Measurements from ENCODE around the gene JARID2. TPM values are rescaled to one million over a fixed set of nuclear protein-coding genes. Genes with fewer than 3 reads are reported as not detected.

The JARID2 gene
- total and polyA plus RNA-seq, 2 of the 4 experiments (the other 2 are of a cell fraction), result 9.6 to 12.9 TPM

- Histone ChIP-seq H3K4me2 (ENCODE audit: low read depth, low read length) (no peak overlapping the region), H3K4me3 (ENCODE audit: insufficient read depth, low read depth, low read length) (no peak overlapping the region)
These were observed 129.9 kb downstream of the JARID2 start for GRCh38 chr6:15375638-15376290.

More at GRCh38 chr6:15375638-15376290, 129.9 kb downstream of the JARID2 start:
- H2BK5ac ChIP-seq (ENCODE audit: low read depth, low read length, poor library complexity, severe bottlenecking), result no peak overlapping the region
- TF ChIP-seq POLR2A (IDR thresholded peaks at IDR 0.05; ENCODE audit: low read depth, low read length), result no peak
- TF ChIP-seq MXI1 (IDR thresholded peaks at IDR 0.05; ENCODE audit: borderline replicate concordance, low read depth, low read length), result no peak
- no peak for TF ChIP-seq BHLHE40 (IDR thresholded peaks at IDR 0.05; ENCODE audit: low read depth, low read length)
- TF ChIP-seq CTCF (conservative IDR thresholded peaks at IDR 0.05; ENCODE audit: low read depth, low read length), result no peak
- no peak for TF ChIP-seq SMC3 (IDR thresholded peaks at IDR 0.05; ENCODE audit: low read depth, low read length)
- no peak for TF ChIP-seq CHD1 (IDR thresholded peaks at IDR 0.05; ENCODE audit: low read depth, low read length)
- no peak for TF ChIP-seq NFE2L2 (IDR thresholded peaks at IDR 0.05; ENCODE audit: low read depth, low read length)
- TF ChIP-seq MAZ (IDR thresholded peaks at IDR 0.05; ENCODE audit: borderline replicate concordance, low read depth, low read length), result no peak
- TF ChIP-seq RFX5 (IDR thresholded peaks at IDR 0.05; ENCODE audit: low read depth, low read length), result no peak
- TF ChIP-seq RAD21 (IDR thresholded peaks at IDR 0.05; ENCODE audit: low read length), result no peak
- H3K23ac ChIP-seq (ENCODE audit: low read depth, low read length), result no peak overlapping the region
- no peaks in the 10 kb centered on the region for H3K27me3 ChIP-seq (ENCODE audit: control insufficient read depth, insufficient read depth, low read length)
- H2BK15ac ChIP-seq (ENCODE audit: low read depth, low read length), result no peak overlapping the region
- H3K18ac ChIP-seq (ENCODE audit: low read depth, low read length), result no peak overlapping the region
- H2BK20ac ChIP-seq (ENCODE audit: low read depth, low read length), result no peak overlapping the region
- no peak overlapping the region for H2AFZ ChIP-seq (replicated peaks; ENCODE audit: low read length, poor library complexity)
- H3K14ac ChIP-seq (replicated peaks; ENCODE audit: low read depth, low read length), result no peak overlapping the region
- ChIA-PET CTCF (interaction anchor here (0.6 kb wide), 1 partner anchor 24 kb away, joined by 3 read pairs; no protein-coding TSS in a partner anchor), POLR2A (ENCODE audit: unreplicated experiment) (no interaction called here)
- no peak overlapping the region for H3K4ac ChIP-seq (ENCODE audit: low read depth, low read length)
- no peak overlapping the region for H3K9ac ChIP-seq (ENCODE audit: low read depth, low read length)
- H2AK5ac ChIP-seq (ENCODE audit: low read depth, low read length), result no peak overlapping the region
- no peak for ATAC-seq (ENCODE audit: low read depth)
- H3K9me3 ChIP-seq (ENCODE audit: control insufficient read depth, insufficient read depth, low read length), result no peaks in the 10 kb centered on the region
- H2AK9ac ChIP-seq (replicated peaks; ENCODE audit: low read depth, low read length, poor library complexity), result no peak overlapping the region
- H3K4me1 ChIP-seq (ENCODE audit: control insufficient read depth, insufficient read depth, low read length), result no peaks in the 10 kb centered on the region; the same call in 1 of the 2 replicates
- intact Hi-C loops (cut with micrococcal nuclease), result no loop called here
- in situ Hi-C loops (cut with MboI; ENCODE audit: low sequenced_read_pairs), result loop anchor here (25.0 kb wide), 1 partner anchor 1463 kb away; the partner anchor contains the start of gene RNF182
- no peak overlapping the region for H4K8ac ChIP-seq (ENCODE audit: low read depth in 2 of 2, low read length in 2 of 2)
- dilution Hi-C loops (cut with HindIII; ENCODE audit: low sequenced_read_pairs, unreplicated experiment), result no loop called here
- no peak overlapping the region for H3K56ac ChIP-seq (ENCODE audit: extremely low read depth, insufficient read depth, low read length)
- peaks cover 38 to 92% of the 10 kb centered on the region in 2 experiments for H3K79me1 ChIP-seq (ENCODE audit: low read depth in 1 of 2, low read length in 2 of 2)
- 90% methylated on average over 2 of the region's 4 CpGs; no CpG with 5 or more reads in 1 of the 2 experiments for WGBS, 2 experiments (ENCODE audit: extremely low coverage in 2 of 2, insufficient read length in 1 of 2)
- BruUV-seq (replicated peaks), result no TSS peak
- H3K27ac ChIP-seq (ENCODE audit: insufficient read depth, low read length), result no peak overlapping the region
- no peak overlapping the region for H4K5ac ChIP-seq (ENCODE audit: low read depth, low read length)
- DNase-seq, result no peak
- H3K36me3 ChIP-seq (ENCODE audit: control insufficient read depth, insufficient read depth, low read length), result peaks cover 4% of the 10 kb centered on the region
- H3K9me1 ChIP-seq (ENCODE audit: insufficient read depth, low read length), result peaks cover 7% of the 10 kb centered on the region
- H2BK120ac ChIP-seq (ENCODE audit: low read depth, low read length), result no peak overlapping the region
- peaks cover 97% of the 10 kb centered on the region for H4K20me1 ChIP-seq (ENCODE audit: insufficient read depth, low read length)
- H4K91ac ChIP-seq (ENCODE audit: insufficient read depth, low read depth, low read length), result no peak overlapping the region
